ENCODE data around the gene CDC42.

GRCh38 chr1:22107126-22107525, 54.6 kb downstream of the CDC42 start:
- TF ChIP-seq POLR2A (IDR thresholded peaks at IDR 0.05) (no peak), CTCF (IDR thresholded peaks at IDR 0.05) (no peak), EP300 (IDR thresholded peaks at IDR 0.05) (no peak), POLR2AphosphoS5 (IDR thresholded peaks at IDR 0.05) (no peak)

Measured in suprapubic skin (tissue), 4 donors.